MM.1S (cell line): ENCODE data around the gene EFCAB6.

Experiments used
- DNase-seq: peaks from one replicate; pipeline ENCODE4 v3.0.0-alpha.2; 2015
- H2AFZ ChIP-seq: fragments of 300-600 bp; sonication (generic); 2 replicates; pipeline ENCODE4 v1.6.0; 2016; ENCODE audit warnings: antibody characterized with exemption, low read length
- H3F3A ChIP-seq: fragments of 300-600 bp; sonication (generic); 2 replicates; pipeline ENCODE4 v1.6.1; 2016; ENCODE audit warnings: mild to moderate bottlenecking, antibody characterized with exemption, low read length, moderate library complexity, mixed read lengths; ENCODE audit not compliant: insufficient read depth
- H3K27ac ChIP-seq: fragments of 300-600 bp; sonication (generic); 2 replicates; pipeline ENCODE4 v1.5.1; 2016; ENCODE audit warnings: mild to moderate bottlenecking, low read length
- H3K27me3 ChIP-seq: fragments of 300-600 bp; sonication (generic); replicated peaks from 2 replicates; pipeline ENCODE4 v1.6.0; 2016; ENCODE audit warnings: low read length; ENCODE audit not compliant: insufficient read depth
- H3K36me3 ChIP-seq: fragments of 300-600 bp; sonication (generic); replicated peaks from 2 replicates; pipeline ENCODE4 v1.6.1; 2016; ENCODE audit warnings: mild to moderate bottlenecking, low read length, mixed read lengths; ENCODE audit not compliant: insufficient read depth
- H3K4me1 ChIP-seq: fragments of 300-600 bp; sonication (generic); 2 replicates; pipeline ENCODE4 v1.6.1; 2016; ENCODE audit warnings: low read length, mixed read lengths
- H3K4me2 ChIP-seq: fragments of 300-600 bp; sonication (generic); 2 replicates; pipeline ENCODE4 v1.6.0; 2016; ENCODE audit warnings: low read depth, low read length
- H3K4me3 ChIP-seq: fragments of 300-600 bp; sonication (generic); 2 replicates; pipeline ENCODE4 v1.5.1; 2016; ENCODE audit warnings: low read length, mixed read lengths
- H3K79me2 ChIP-seq: fragments of 300-600 bp; sonication (generic); 2 replicates; pipeline ENCODE4 v1.6.1; 2016; ENCODE audit warnings: mixed run types, low read length, mixed read lengths
- H3K9ac ChIP-seq: fragments of 300-600 bp; sonication (generic); 2 replicates; pipeline ENCODE4 v1.6.1; 2016; ENCODE audit warnings: low read length, mixed read lengths
- H3K9me2 ChIP-seq: fragments of 300-600 bp; sonication (generic); replicated peaks from 2 replicates; pipeline ENCODE4 v1.6.1; 2016; ENCODE audit warnings: mild to moderate bottlenecking, low read length, mixed read lengths; ENCODE audit not compliant: insufficient read depth
- H3K9me3 ChIP-seq: fragments of 300-600 bp; sonication (generic); replicated peaks from 2 replicates; pipeline ENCODE4 v1.6.1; 2016; ENCODE audit warnings: mild to moderate bottlenecking, low read length, mixed read lengths; ENCODE audit not compliant: insufficient read depth
- H4K20me1 ChIP-seq: fragments of 300-600 bp; sonication (generic); 2 replicates; pipeline ENCODE4 v1.6.1; 2016; ENCODE audit warnings: mild to moderate bottlenecking, low read length, moderate library complexity, mixed read lengths; ENCODE audit not compliant: insufficient read depth
- EZH2 ChIP-seq: fragments of 300-600 bp; sonication (generic); optimal IDR thresholded peaks from 2 replicates; pipeline ENCODE3; 2017; ENCODE audit warnings: low read depth, mild to moderate bottlenecking, antibody characterized with exemption, low read length, mixed read lengths
- EZH2phosphoT487 ChIP-seq: fragments of 300-600 bp; sonication (generic); IDR thresholded peaks from 2 replicates; pipeline ENCODE4 v1.6.1; 2018; ENCODE audit warnings: antibody characterized with exemption, low read length
- TF ChIP-seq, protein P1 (sequence below): fragments of 300-600 bp; sonication (generic); IDR thresholded peaks from 2 replicates; pipeline ENCODE4 v1.5.1; 2016; ENCODE audit warnings: antibody characterized with exemption, low read length, mixed read lengths

The EFCAB6 gene

DNA sequence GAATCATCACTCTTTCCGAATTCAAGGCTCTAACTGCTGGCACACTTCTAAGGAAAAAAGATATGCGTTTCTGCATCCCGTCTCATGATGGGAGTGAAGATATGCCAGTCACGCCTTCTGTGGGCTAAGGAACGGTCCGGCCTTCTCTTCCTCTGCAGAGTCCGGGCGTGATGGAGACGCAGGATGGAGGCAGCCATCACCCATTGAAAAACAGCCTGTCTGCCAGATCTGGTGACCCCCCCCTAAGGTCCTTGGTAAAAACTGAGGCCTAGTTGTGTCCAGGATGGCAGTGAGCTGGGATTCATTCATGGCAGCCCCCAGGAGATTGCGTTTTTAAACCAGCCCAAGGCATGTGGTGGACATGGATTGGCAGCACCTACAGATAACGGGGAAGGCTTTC lies 6.9 kb upstream of the EFCAB6 start:
- H3K27ac ChIP-seq = no peak overlapping the region
- no peak for DNase-seq
- no peaks in the 10 kb centered on the region for H3K9me2 ChIP-seq
- no peaks in the 10 kb centered on the region for H3K9me3 ChIP-seq
- peaks cover 49% of the 10 kb centered on the region for H3K27me3 ChIP-seq
- H3K79me2 ChIP-seq = no peaks in the 10 kb centered on the region
- H3K4me2 ChIP-seq = no peak overlapping the region
- H3K4me3 ChIP-seq = no peak overlapping the region
- H3F3A ChIP-seq = no peaks in the 10 kb centered on the region
- no peak overlapping the region for H2AFZ ChIP-seq
- no peaks in the 10 kb centered on the region for H3K36me3 ChIP-seq
- no peaks in the 10 kb centered on the region for H4K20me1 ChIP-seq
- TF ChIP-seq, protein P1, sequence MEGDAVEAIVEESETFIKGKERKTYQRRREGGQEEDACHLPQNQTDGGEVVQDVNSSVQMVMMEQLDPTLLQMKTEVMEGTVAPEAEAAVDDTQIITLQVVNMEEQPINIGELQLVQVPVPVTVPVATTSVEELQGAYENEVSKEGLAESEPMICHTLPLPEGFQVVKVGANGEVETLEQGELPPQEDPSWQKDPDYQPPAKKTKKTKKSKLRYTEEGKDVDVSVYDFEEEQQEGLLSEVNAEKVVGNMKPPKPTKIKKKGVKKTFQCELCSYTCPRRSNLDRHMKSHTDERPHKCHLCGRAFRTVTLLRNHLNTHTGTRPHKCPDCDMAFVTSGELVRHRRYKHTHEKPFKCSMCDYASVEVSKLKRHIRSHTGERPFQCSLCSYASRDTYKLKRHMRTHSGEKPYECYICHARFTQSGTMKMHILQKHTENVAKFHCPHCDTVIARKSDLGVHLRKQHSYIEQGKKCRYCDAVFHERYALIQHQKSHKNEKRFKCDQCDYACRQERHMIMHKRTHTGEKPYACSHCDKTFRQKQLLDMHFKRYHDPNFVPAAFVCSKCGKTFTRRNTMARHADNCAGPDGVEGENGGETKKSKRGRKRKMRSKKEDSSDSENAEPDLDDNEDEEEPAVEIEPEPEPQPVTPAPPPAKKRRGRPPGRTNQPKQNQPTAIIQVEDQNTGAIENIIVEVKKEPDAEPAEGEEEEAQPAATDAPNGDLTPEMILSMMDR = no peak
- TF ChIP-seq EZH2 (no peak), EZH2phosphoT487 (no peak)
- H3K9ac ChIP-seq = no peak overlapping the region
- no peaks in the 10 kb centered on the region for H3K4me1 ChIP-seq

DNA sequence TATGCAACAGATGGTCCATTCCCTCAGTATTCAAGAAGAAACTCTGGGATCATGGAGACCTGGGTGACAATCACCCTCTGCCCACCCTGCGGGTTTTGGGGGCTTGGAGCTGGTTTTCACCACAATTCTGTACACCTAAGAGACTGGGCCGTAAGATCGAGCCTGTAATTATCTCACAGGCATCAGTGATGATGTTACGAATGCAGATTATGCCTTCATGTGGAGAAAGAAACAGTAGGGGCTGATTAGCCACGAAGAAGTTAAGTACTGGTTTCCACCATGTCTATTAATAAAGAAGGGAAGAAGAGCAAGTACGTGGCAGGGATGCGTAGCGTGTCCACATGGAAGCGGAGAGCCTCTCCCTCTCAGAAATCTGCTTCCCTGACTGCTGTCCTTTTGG lies 5.3 kb upstream of the EFCAB6 start:
- Histone ChIP-seq H3K4me1 (peaks cover 6% of the 10 kb centered on the region), H3K9me3 (no peaks in the 10 kb centered on the region), H2AFZ (no peak overlapping the region), H3K27me3 (peaks cover 37% of the 10 kb centered on the region), H4K20me1 (no peaks in the 10 kb centered on the region), H3F3A (no peaks in the 10 kb centered on the region), H3K36me3 (no peaks in the 10 kb centered on the region), H3K9me2 (no peaks in the 10 kb centered on the region), H3K27ac (no peak overlapping the region), H3K79me2 (peaks cover 8% of the 10 kb centered on the region; the same call in 1 of the 2 replicates), H3K4me2 (no peak overlapping the region), H3K9ac (no peak overlapping the region), H3K4me3 (no peak overlapping the region)
- no peak for TF ChIP-seq EZH2phosphoT487
- TF ChIP-seq, protein P1 = no peak
- no peak for TF ChIP-seq EZH2
- DNase-seq = no peak

DNA sequence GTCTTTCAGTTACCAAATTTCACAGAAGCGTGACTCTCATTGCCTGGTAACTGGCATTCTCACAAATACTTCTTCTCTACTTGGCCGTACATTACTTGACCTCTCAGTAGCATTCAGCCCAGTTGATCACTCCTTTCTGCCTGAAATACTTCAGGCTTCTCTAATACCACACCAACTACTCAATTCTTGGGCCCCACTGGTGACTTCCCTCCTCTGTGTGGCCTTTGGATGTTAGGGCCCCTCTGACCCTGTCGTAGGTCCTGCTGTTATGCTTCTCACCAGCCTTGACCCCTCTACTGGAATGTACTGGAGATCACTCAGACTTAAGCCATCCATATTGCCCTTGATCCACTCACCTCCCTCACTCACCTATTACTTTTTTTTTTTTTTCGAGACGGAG lies 2.2 kb upstream of the EFCAB6 start:
- Histone ChIP-seq H3K36me3 (no peaks in the 10 kb centered on the region), H2AFZ (no peak overlapping the region), H3K9me2 (no peaks in the 10 kb centered on the region), H3K9me3 (no peaks in the 10 kb centered on the region), H3K4me3 (no peak overlapping the region), H4K20me1 (no peaks in the 10 kb centered on the region), H3F3A (no peaks in the 10 kb centered on the region), H3K27ac (no peak overlapping the region), H3K9ac (no peak overlapping the region), H3K27me3 (peaks cover 5% of the 10 kb centered on the region), H3K79me2 (peaks cover 8% of the 10 kb centered on the region; the same call in 1 of the 2 replicates), H3K4me2 (no peak overlapping the region), H3K4me1 (peaks cover 10% of the 10 kb centered on the region)
- DNase-seq = no peak
- TF ChIP-seq EZH2 = no peak
- TF ChIP-seq, protein P1 = no peak
- no peak for TF ChIP-seq EZH2phosphoT487
